ENCODE results near the gene RNF220. TPM values are rescaled to one million over a fixed set of nuclear protein-coding genes. Genes with fewer than 3 reads are reported as not detected.

RNF220 gene
- total RNA-seq, 3 donors from 2014 or later, result 61.9 to 83.9 (median 72.7) TPM

DNA sequence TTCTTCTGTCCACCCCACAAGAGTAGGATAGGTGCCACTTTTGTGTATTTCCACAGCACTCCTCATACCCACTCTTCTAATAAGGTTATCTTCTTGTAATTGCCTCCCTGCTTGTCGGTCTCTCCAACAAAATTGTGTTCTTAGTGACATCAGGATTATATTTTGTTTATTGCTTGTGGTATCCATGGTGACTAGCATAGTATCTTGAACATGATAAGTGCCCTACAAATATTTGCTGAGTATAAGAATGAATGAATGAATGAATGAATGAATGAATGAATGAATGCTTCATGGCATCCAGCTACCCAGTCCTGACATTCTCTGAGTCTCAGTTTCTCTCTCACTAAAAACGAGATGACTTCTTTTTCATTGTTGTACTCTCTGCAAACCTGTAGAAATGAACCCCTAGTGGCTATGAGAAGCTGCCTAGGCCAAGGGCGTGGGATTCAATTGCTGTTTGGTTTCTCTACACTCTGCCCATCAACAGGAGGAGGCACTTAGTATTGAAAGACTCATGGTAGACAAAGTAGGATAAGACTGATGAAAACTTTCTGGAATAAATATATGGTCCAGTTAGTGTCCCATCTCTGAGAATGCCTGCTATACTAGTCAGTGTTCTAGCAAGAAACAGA, 148.2 kb downstream of the RNF220 start:
- intact Hi-C loops (cut with DNase I, micrococcal nuclease), result no loop called here

DNA sequence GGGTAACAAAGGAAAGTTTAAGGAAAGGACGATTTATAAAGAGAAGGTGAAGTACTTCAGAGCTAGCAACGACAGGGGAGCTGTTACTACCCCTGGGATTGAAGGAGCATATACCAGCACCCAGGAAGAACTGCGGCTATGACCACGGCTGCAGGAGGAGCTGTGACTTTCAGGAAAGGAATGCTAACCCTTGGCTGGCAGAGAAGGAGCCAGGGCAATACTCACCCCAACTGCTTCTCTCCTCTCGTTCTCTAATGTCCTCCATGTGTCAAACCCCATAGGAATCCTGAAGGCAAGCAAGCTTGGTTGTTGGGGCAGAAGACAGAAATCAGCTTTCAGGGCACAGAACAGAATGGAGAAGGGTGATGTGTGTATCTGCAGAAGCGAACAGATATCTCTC, 148.7 kb downstream of the RNF220 start:
- intact Hi-C loops (cut with DNase I, micrococcal nuclease), result no loop called here
- TF ChIP-seq, protein P1, sequence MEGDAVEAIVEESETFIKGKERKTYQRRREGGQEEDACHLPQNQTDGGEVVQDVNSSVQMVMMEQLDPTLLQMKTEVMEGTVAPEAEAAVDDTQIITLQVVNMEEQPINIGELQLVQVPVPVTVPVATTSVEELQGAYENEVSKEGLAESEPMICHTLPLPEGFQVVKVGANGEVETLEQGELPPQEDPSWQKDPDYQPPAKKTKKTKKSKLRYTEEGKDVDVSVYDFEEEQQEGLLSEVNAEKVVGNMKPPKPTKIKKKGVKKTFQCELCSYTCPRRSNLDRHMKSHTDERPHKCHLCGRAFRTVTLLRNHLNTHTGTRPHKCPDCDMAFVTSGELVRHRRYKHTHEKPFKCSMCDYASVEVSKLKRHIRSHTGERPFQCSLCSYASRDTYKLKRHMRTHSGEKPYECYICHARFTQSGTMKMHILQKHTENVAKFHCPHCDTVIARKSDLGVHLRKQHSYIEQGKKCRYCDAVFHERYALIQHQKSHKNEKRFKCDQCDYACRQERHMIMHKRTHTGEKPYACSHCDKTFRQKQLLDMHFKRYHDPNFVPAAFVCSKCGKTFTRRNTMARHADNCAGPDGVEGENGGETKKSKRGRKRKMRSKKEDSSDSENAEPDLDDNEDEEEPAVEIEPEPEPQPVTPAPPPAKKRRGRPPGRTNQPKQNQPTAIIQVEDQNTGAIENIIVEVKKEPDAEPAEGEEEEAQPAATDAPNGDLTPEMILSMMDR (IDR thresholded peaks at IDR 0.05), result no peak
- DNase-seq (no peak), ATAC-seq (no peak)
- Histone ChIP-seq H3K36me3 (ENCODE audit: low read depth) (no peaks in the 10 kb centered on the region), H3K4me1 (ENCODE audit: low read depth) (no peaks in the 10 kb centered on the region), H3K9me3 (no peaks in the 10 kb centered on the region), H3K4me3 (no peak overlapping the region)

More for the DNA sequence above, 148.2 kb downstream of the RNF220 start:
- no peak overlapping the region for H3K4me3 ChIP-seq
- DNase-seq, result no peak
- H3K9me3 ChIP-seq, result no peaks in the 10 kb centered on the region
- TF ChIP-seq, protein P1 (IDR thresholded peaks at IDR 0.05), result no peak
- H3K4me1 ChIP-seq (ENCODE audit: low read depth), result no peaks in the 10 kb centered on the region
- H3K36me3 ChIP-seq (ENCODE audit: low read depth), result no peaks in the 10 kb centered on the region
- peak; percentile 38 for ATAC-seq

GRCh38 chr1:44554706-44555105, 149.7 kb downstream of the RNF220 start:
- no peak for DNase-seq
- Histone ChIP-seq H3K36me3 (ENCODE audit: low read depth) (no peaks in the 10 kb centered on the region), H3K4me3 (no peak overlapping the region), H3K4me1 (ENCODE audit: low read depth) (no peaks in the 10 kb centered on the region), H3K9me3 (no peaks in the 10 kb centered on the region)
- no peak for ATAC-seq
- TF ChIP-seq, protein P1 (IDR thresholded peaks at IDR 0.05), result no peak
- intact Hi-C loops (cut with DNase I, micrococcal nuclease), result no loop called here

- H3K4me1 ChIP-seq (ENCODE audit: low read depth), result no peaks in the 10 kb centered on the region
- TF ChIP-seq, protein P1 (IDR thresholded peaks at IDR 0.05), result no peak
- H3K9me3 ChIP-seq, result no peaks in the 10 kb centered on the region
- ATAC-seq (no peak), DNase-seq (no peak)
- H3K4me3 ChIP-seq, result no peak overlapping the region
- intact Hi-C loops (cut with DNase I, micrococcal nuclease), result no loop called here
- no peaks in the 10 kb centered on the region for H3K36me3 ChIP-seq (ENCODE audit: low read depth)
These were observed 152.7 kb downstream of the RNF220 start for GRCh38 chr1:44557778-44558177.

GRCh38 chr1:44558883-44559282, 153.8 kb downstream of the RNF220 start:
- no peak for DNase-seq

More at GRCh38 chr1:44558883-44559282, 153.8 kb downstream of the RNF220 start:
- no peaks in the 10 kb centered on the region for H3K4me1 ChIP-seq (ENCODE audit: low read depth)
- ATAC-seq, result no peak
- TF ChIP-seq, protein P1 (IDR thresholded peaks at IDR 0.05), result no peak
- H3K4me3 ChIP-seq, result no peak overlapping the region
- H3K9me3 ChIP-seq, result no peaks in the 10 kb centered on the region
- intact Hi-C loops (cut with DNase I, micrococcal nuclease), result no loop called here
- no peaks in the 10 kb centered on the region for H3K36me3 ChIP-seq (ENCODE audit: low read depth)

All from mucosa of descending colon (tissue), 3 donors.